HG03103 (cell line): ENCODE results near the gene MYH14.
"Not testable (repeated sequence)": the region's sequence is repeated elsewhere in the genome, so short reads cannot be mapped to it uniquely, and the experiment has no call there.

Experiments used
- ATAC-seq: cut with Tn5 transposase; IDR thresholded peaks from one replicate; pipeline ENCODE4 v1.9.1; 2021; ENCODE audit warnings: low read depth; ENCODE audit not compliant: unreplicated experiment

Gene MYH14

GRCh38 chr19:50222691-50223438 is 19.4 kb downstream of the MYH14 start:
- ATAC-seq = no peak

GRCh38 chr19:50223439-50223716 is 20.0 kb downstream of the MYH14 start:
- no peak for ATAC-seq

- ATAC-seq = no peak
These were observed 21.7 kb downstream of the MYH14 start for GRCh38 chr19:50224986-50225747.

- no peak for ATAC-seq
These were observed 23.1 kb downstream of the MYH14 start for GRCh38 chr19:50226536-50226935.

- not testable (repeated sequence) for ATAC-seq
These were observed 24.7 kb downstream of the MYH14 start for GRCh38 chr19:50228153-50228552.

GRCh38 chr19:50230379-50231351 is 27.2 kb downstream of the MYH14 start:
- no peak for ATAC-seq

GRCh38 chr19:50231417-50231816 is 28.0 kb downstream of the MYH14 start:
- ATAC-seq = not testable (repeated sequence)

- no peak for ATAC-seq
These were observed 28.4 kb downstream of the MYH14 start for GRCh38 chr19:50231821-50232220.

GRCh38 chr19:50232600-50232999 is 29.2 kb downstream of the MYH14 start:
- ATAC-seq = no peak

- no peak for ATAC-seq
These were observed 30.0 kb downstream of the MYH14 start for GRCh38 chr19:50233308-50233910.

- not testable (repeated sequence) for ATAC-seq
These were observed 34.1 kb downstream of the MYH14 start for GRCh38 chr19:50237493-50237892.

- no peak for ATAC-seq
These were observed 34.6 kb downstream of the MYH14 start for GRCh38 chr19:50238043-50238442.

- no peak for ATAC-seq
These were observed 36.6 kb downstream of the MYH14 start for GRCh38 chr19:50239921-50240590.

- no peak for ATAC-seq
These were observed 39.2 kb downstream of the MYH14 start for GRCh38 chr19:50242581-50242980.

GRCh38 chr19:50244695-50245094 is 41.3 kb downstream of the MYH14 start:
- ATAC-seq = no peak

- ATAC-seq = no peak
These were observed 45.0 kb downstream of the MYH14 start for GRCh38 chr19:50248413-50248812.

- no peak for ATAC-seq
These were observed 45.4 kb downstream of the MYH14 start for GRCh38 chr19:50248826-50249225.

- no peak for ATAC-seq
These were observed 46.2 kb downstream of the MYH14 start for GRCh38 chr19:50249636-50250035.

GRCh38 chr19:50250450-50251136 is 47.2 kb downstream of the MYH14 start:
- no peak for ATAC-seq
